Endothelial cell of umbilical vein (primary cell): ENCODE results near the gene ZFAND2B. TPM values are rescaled to one million over a fixed set of nuclear protein-coding genes. Genes with fewer than 3 reads are reported as not detected.

Experiments used
- BruUV-seq: library from RNA; stranded (reverse); fragments of 400-500 nt; replicated peaks from 2 replicates; lab custom pipeline; 2021; lab: Mats Ljungman, UMichigan
- CTCF ChIA-PET: fragments of 300-600, 350-600 bp; sonication (Branson Sonifier 250); formaldehyde crosslinking; loops from one replicate; lab custom pipeline; 2021; ENCODE audit warnings: antibody characterized with exemption, inconsistent platforms; lab: Charles Lee
- POLR2A ChIA-PET: fragments of 300-600, 350-600 bp; sonication (Branson Sonifier 250); formaldehyde crosslinking; loops from one replicate; lab custom pipeline; 2021; ENCODE audit warnings: antibody characterized with exemption, inconsistent platforms; lab: Charles Lee
- DNase-seq: peaks from one replicate; pipeline ENCODE4 v3.0.0-alpha.2; 2011; ENCODE audit warnings: low read depth, low spot score
- FAIRE-seq: peaks from 2 replicates; lab custom pipeline; 2011; peaks lifted over from hg19 to GRCh38; lab: Jason Lieb, UNC
- H2AFZ ChIP-seq: 2 replicates; pipeline ENCODE4 v1.6.0; 2012; ENCODE audit warnings: low read depth, low read length, control low read depth, inconsistent platforms
- H3K27ac ChIP-seq: 2 replicates; pipeline ENCODE4 v1.5.1; 2011; ENCODE audit warnings: low read depth, mild to moderate bottlenecking, control low read depth, low read length, moderate library complexity; ENCODE audit not compliant: insufficient read depth
- H3K27me3 ChIP-seq, 2 experiments: 2 replicates each; pipeline versions ENCODE4 v1.6.0 to v1.6.1; 2011; ENCODE audit warnings: low read length in 2 of 2, mixed read lengths in 1 of 2; ENCODE audit not compliant: control insufficient read depth in 2 of 2, insufficient read depth in 2 of 2
- H3K36me3 ChIP-seq, 2 experiments: 2 replicates in 1 of 2; 3 replicates in 1 of 2; pipeline ENCODE4 v1.5.1; 2011; ENCODE audit warnings: low read length in 2 of 2, mild to moderate bottlenecking in 1 of 2, moderate library complexity in 1 of 2; ENCODE audit not compliant: control insufficient read depth in 2 of 2, insufficient read depth in 2 of 2; ENCODE audit errors: extremely low read depth in 1 of 2
- H3K4me1 ChIP-seq: 3 replicates; pipeline ENCODE4 v1.5.1; 2011; ENCODE audit warnings: mild to moderate bottlenecking, low read length; ENCODE audit not compliant: control insufficient read depth, insufficient read depth; ENCODE audit errors: extremely low read depth
- H3K4me2 ChIP-seq: 2 replicates; pipeline ENCODE4 v1.6.1; 2011; ENCODE audit warnings: low read length, control low read depth, mixed read lengths; ENCODE audit not compliant: insufficient read depth
- H3K4me3 ChIP-seq, 3 experiments: fragments of 200-600 bp in 1 of 3; sonication (generic), shearing (Covaris generic) in 1 of 3; replicated peaks in 1 of 3; 2 replicates each; pipeline ENCODE4 v1.5.1; 2011 to 2016; ENCODE audit warnings: control low read depth in 3 of 3, low read length in 3 of 3, mild to moderate bottlenecking in 2 of 3, inconsistent platforms in 1 of 3, low read depth in 1 of 3, moderate library complexity in 1 of 3; ENCODE audit not compliant: insufficient read depth in 1 of 3
- H3K79me2 ChIP-seq: 2 replicates; pipeline ENCODE4 v1.6.0; 2012; ENCODE audit warnings: low read length, inconsistent platforms; ENCODE audit not compliant: control insufficient read depth, insufficient read depth
- H3K9ac ChIP-seq: replicated peaks from 2 replicates; pipeline ENCODE3; 2011; ENCODE audit warnings: low read length, control low read depth; ENCODE audit not compliant: insufficient read depth; ENCODE audit errors: extremely low read depth
- H3K9me1 ChIP-seq: replicated peaks from 3 replicates; pipeline ENCODE4 v1.6.0; 2011; ENCODE audit warnings: mild to moderate bottlenecking, low read length; ENCODE audit not compliant: control insufficient read depth, insufficient read depth; ENCODE audit errors: extremely low read depth
- H3K9me3 ChIP-seq: replicated peaks from 2 replicates; pipeline ENCODE4 v1.5.1; 2012; ENCODE audit warnings: low read length, inconsistent platforms; ENCODE audit not compliant: control insufficient read depth, insufficient read depth
- H4K20me1 ChIP-seq: replicated peaks from 2 replicates; pipeline ENCODE3; 2011; ENCODE audit warnings: mild to moderate bottlenecking, low read length; ENCODE audit not compliant: control insufficient read depth, insufficient read depth; ENCODE audit errors: extremely low read depth
- CTCF ChIP-seq, 2 donors: IDR thresholded peaks; 1 replicate in 1 of 2; 2 replicates in 1 of 2; pipeline ENCODE4 v1.5.1; 2011; ENCODE audit warnings: low read length in 2 of 2, mild to moderate bottlenecking in 2 of 2, moderate library complexity in 2 of 2, control low read depth in 1 of 2, inconsistent platforms in 1 of 2, low read depth in 1 of 2; ENCODE audit not compliant: insufficient read depth in 1 of 2; ENCODE audit errors: extremely low read depth in 1 of 2
- EZH2 ChIP-seq: IDR thresholded peaks from 2 replicates; pipeline ENCODE4 v1.6.1; 2012; ENCODE audit warnings: borderline replicate concordance, low read depth, mild to moderate bottlenecking, moderate library complexity, low read length, inconsistent platforms; ENCODE audit not compliant: severe bottlenecking
- FOS ChIP-seq: IDR thresholded peaks from 2 replicates; pipeline ENCODE4 v1.6.1; 2011; ENCODE audit warnings: mild to moderate bottlenecking, low read length, moderate library complexity, borderline replicate concordance; ENCODE audit not compliant: insufficient read depth
- GATA2 ChIP-seq: IDR thresholded peaks from 2 replicates; pipeline ENCODE4 v1.7.0; 2011; ENCODE audit warnings: low read depth, mild to moderate bottlenecking, moderate library complexity, mixed read lengths, low read length; ENCODE audit not compliant: insufficient read length, insufficient read depth
- JUN ChIP-seq: IDR thresholded peaks from 2 replicates; pipeline ENCODE4 v1.6.1; 2011; ENCODE audit warnings: borderline replicate concordance, low read depth; ENCODE audit not compliant: insufficient read length, insufficient read depth
- MAX ChIP-seq: IDR thresholded peaks from 2 replicates; pipeline ENCODE4 v1.6.1; 2011; ENCODE audit not compliant: insufficient read depth, insufficient read length
- MYC ChIP-seq: IDR thresholded peaks from one replicate; pipeline ENCODE4 v1.6.1; 2011; ENCODE audit warnings: mild to moderate bottlenecking, low read depth, low read length
- POLR2A ChIP-seq: IDR thresholded peaks from 2 replicates; pipeline ENCODE4 v1.6.1; 2012; ENCODE audit warnings: low read depth, mild to moderate bottlenecking, control low read depth, low read length
- POLR2AphosphoS5 ChIP-seq: IDR thresholded peaks from 2 replicates; pipeline ENCODE4 v1.6.1; 2012; ENCODE audit warnings: low read depth, mild to moderate bottlenecking, control low read depth, low read length, moderate library complexity; ENCODE audit not compliant: insufficient read depth
- dilution Hi-C: fragments of 300-500 bp; cut with MboI; formaldehyde crosslinking; loops from one replicate; pipeline ENCODE4 v1.15.0; 2019; ENCODE audit warnings: low sequenced_read_pairs; ENCODE audit not compliant: extremely low pct_ligation_motif_present
- intact Hi-C: fragments of 100-400 bp; cut with micrococcal nuclease; formaldehyde crosslinking; loops from one replicate; pipeline ENCODE4 v1.10.0; 2022
- polyA plus RNA-seq, 4 experiments: library from polyadenylated mRNA; depleted of rRNA in 3 of 4; stranded (reverse) in 3 of 4; unstranded in 1 of 4; fragments of >200 nt; gene quantifications; 2 replicates each; pipeline versions ENCODE4 v1.2.1 to v1.2.3, GENCODE V29; 2011 to 2012; ENCODE audit warnings: missing spikeins in 1 of 4
- total RNA-seq: library from RNA; stranded (reverse); gene quantifications from 2 replicates; pipeline ENCODE4 v1.2.3, GENCODE V29; 2021

ZFAND2B gene
- total and polyA plus RNA-seq, 2 donors (not counting 3 experiments of a cell fraction or from before 2014, with no cell fraction given), result 23.3 to 52.0 TPM

- ChIA-PET CTCF (no interaction called here), POLR2A (interaction anchor here (0.8 kb wide), 1 partner anchor 15 kb away, joined by 7 read pairs; no protein-coding TSS in a partner anchor)
- Histone ChIP-seq H2AFZ (no peak overlapping the region), H3K27me3 (no peaks in the 10 kb centered on the region), H3K27ac (no peak overlapping the region), H3K9ac (no peak overlapping the region), H3K36me3 (peaks cover 2 to 23% of the 10 kb centered on the region in 2 experiments), H3K79me2 (no peaks in the 10 kb centered on the region), H3K9me1 (no peaks in the 10 kb centered on the region), H3K4me3 (no peak overlapping the region), H3K4me1 (no peaks in the 10 kb centered on the region), H4K20me1 (no peaks in the 10 kb centered on the region), H3K4me2 (no peak overlapping the region), H3K9me3 (no peaks in the 10 kb centered on the region)
- dilution Hi-C loops (no loop called here), intact Hi-C loops (no loop called here)
- FAIRE-seq, result no peak
- DNase-seq, result no peak
- BruUV-seq, result no TSS peak
- TF ChIP-seq FOS, result no peak
- TF ChIP-seq MYC, result no peak
- no peak for TF ChIP-seq JUN
- TF ChIP-seq MAX, result no peak
- no peak for TF ChIP-seq GATA2
- TF ChIP-seq POLR2AphosphoS5, result no peak
- no peak for TF ChIP-seq POLR2A
- no peak for TF ChIP-seq CTCF (IDR thresholded peaks at IDR 0.05; ENCODE audit: extremely low read depth in 1 of 2, insufficient read depth in 1 of 2, low read depth in 1 of 2, low read length in 2 of 2)
- TF ChIP-seq EZH2, result no peak
Measured at GRCh38 chr2:219186754-219187456, 19.7 kb upstream of the ZFAND2B start.
